ENCODE results near the gene PPP3R2.

DNA sequence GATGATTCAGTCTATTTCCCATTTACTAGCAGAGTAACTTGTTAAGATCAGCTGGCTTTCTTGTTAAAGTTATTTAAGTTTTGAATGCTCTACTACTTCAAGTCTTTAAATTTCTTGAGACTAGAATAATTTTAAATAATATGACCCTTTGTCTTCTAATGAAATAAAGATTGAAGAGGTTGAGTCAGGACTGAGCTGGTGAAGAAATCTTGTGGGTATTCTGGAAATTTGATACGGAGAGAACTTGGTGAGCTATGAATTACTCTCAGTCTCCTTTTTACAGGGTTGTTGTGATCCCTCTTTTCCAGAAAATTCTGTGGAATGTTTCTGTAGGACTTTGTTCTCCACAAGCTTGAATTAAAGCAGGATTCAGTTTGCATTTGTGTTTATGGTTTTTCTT is 31.8 kb downstream of the PPP3R2 start:
- no peak for TF ChIP-seq EZH2 (IDR thresholded peaks at IDR 0.05; ENCODE audit: low read length, unreplicated experiment)
- TF ChIP-seq, protein P1, sequence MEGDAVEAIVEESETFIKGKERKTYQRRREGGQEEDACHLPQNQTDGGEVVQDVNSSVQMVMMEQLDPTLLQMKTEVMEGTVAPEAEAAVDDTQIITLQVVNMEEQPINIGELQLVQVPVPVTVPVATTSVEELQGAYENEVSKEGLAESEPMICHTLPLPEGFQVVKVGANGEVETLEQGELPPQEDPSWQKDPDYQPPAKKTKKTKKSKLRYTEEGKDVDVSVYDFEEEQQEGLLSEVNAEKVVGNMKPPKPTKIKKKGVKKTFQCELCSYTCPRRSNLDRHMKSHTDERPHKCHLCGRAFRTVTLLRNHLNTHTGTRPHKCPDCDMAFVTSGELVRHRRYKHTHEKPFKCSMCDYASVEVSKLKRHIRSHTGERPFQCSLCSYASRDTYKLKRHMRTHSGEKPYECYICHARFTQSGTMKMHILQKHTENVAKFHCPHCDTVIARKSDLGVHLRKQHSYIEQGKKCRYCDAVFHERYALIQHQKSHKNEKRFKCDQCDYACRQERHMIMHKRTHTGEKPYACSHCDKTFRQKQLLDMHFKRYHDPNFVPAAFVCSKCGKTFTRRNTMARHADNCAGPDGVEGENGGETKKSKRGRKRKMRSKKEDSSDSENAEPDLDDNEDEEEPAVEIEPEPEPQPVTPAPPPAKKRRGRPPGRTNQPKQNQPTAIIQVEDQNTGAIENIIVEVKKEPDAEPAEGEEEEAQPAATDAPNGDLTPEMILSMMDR (conservative IDR thresholded peaks at IDR 0.05; ENCODE audit: low read depth, low read length) = no peak

Data from PC-3 (cell line).